HG02884 (cell line): Measurements from ENCODE around the gene GPRC5A.
"Not testable (repeated sequence)": the region's sequence is repeated elsewhere in the genome, so short reads cannot be mapped to it uniquely, and the experiment has no call there.

Experiments
- ATAC-seq: cut with Tn5 transposase; IDR thresholded peaks from one replicate; pipeline ENCODE4 v1.9.1; 2021; ENCODE audit warnings: mild to moderate bottlenecking, moderate library complexity; ENCODE audit not compliant: unreplicated experiment

The GPRC5A gene

GRCh38 chr12:12891080-12891880 is at the start of gene GPRC5A:
TSS of gene GPRC5A (plus strand) at chr12:12891562. CDS start at chr12:12908250, 16,688 bp downstream.
- ATAC-seq = no peak

- no peak for ATAC-seq
Measured at GRCh38 chr12:12845794-12846243, 45.5 kb upstream of the GPRC5A start.

- not testable (repeated sequence) for ATAC-seq
Measured at GRCh38 chr12:12846780-12847179, 44.6 kb upstream of the GPRC5A start.

- ATAC-seq = no peak
Measured at GRCh38 chr12:12853435-12853834, 37.9 kb upstream of the GPRC5A start.

GRCh38 chr12:12859690-12860089 is 31.7 kb upstream of the GPRC5A start:
- ATAC-seq = no peak

- no peak for ATAC-seq
Measured at GRCh38 chr12:12864243-12864642, 27.1 kb upstream of the GPRC5A start.

GRCh38 chr12:12868477-12869235 is 22.7 kb upstream of the GPRC5A start:
- ATAC-seq = no peak

- no peak for ATAC-seq
Measured at GRCh38 chr12:12870465-12870864, 20.9 kb upstream of the GPRC5A start.

GRCh38 chr12:12871587-12872138 is 19.7 kb upstream of the GPRC5A start:
- ATAC-seq = no peak

GRCh38 chr12:12872139-12872933 is 19.0 kb upstream of the GPRC5A start:
- no peak for ATAC-seq

GRCh38 chr12:12872934-12873275 is 18.5 kb upstream of the GPRC5A start:
- no peak for ATAC-seq

GRCh38 chr12:12874029-12874428 is 17.3 kb upstream of the GPRC5A start:
- ATAC-seq = no peak

GRCh38 chr12:12875301-12875700 is 16.1 kb upstream of the GPRC5A start:
- ATAC-seq = not testable (repeated sequence)

GRCh38 chr12:12877153-12877768 is 14.1 kb upstream of the GPRC5A start:
- no peak for ATAC-seq

GRCh38 chr12:12877781-12878455 is 13.4 kb upstream of the GPRC5A start:
- ATAC-seq = no peak

GRCh38 chr12:12880537-12880936 is 10.8 kb upstream of the GPRC5A start:
- ATAC-seq = no peak

GRCh38 chr12:12881151-12881909 is 10.0 kb upstream of the GPRC5A start:
- no peak for ATAC-seq

- no peak for ATAC-seq
Measured at GRCh38 chr12:12882288-12882687, 9.1 kb upstream of the GPRC5A start.

GRCh38 chr12:12883369-12884001 is 7.9 kb upstream of the GPRC5A start:
- no peak for ATAC-seq
